HG03439 (cell line): Measurements from ENCODE around the gene LAMA5.

ENCODE experiments used
- ATAC-seq: cut with Tn5 transposase; IDR thresholded peaks from one replicate; pipeline ENCODE4 v1.9.1; 2021; ENCODE audit warnings: mild to moderate bottlenecking, moderate library complexity; ENCODE audit not compliant: unreplicated experiment

The LAMA5 gene

GRCh38 chr20:62367136-62367632 is at the start of gene LAMA5:
Gene LAMA5, minus strand, starts transcription at chr20:62367312. Its CDS starts 67 bp downstream, at chr20:62367245.
- ATAC-seq: no peak

- no peak for ATAC-seq
Measured at GRCh38 chr20:62415354-62416111, 48.4 kb upstream of the LAMA5 start.

DNA sequence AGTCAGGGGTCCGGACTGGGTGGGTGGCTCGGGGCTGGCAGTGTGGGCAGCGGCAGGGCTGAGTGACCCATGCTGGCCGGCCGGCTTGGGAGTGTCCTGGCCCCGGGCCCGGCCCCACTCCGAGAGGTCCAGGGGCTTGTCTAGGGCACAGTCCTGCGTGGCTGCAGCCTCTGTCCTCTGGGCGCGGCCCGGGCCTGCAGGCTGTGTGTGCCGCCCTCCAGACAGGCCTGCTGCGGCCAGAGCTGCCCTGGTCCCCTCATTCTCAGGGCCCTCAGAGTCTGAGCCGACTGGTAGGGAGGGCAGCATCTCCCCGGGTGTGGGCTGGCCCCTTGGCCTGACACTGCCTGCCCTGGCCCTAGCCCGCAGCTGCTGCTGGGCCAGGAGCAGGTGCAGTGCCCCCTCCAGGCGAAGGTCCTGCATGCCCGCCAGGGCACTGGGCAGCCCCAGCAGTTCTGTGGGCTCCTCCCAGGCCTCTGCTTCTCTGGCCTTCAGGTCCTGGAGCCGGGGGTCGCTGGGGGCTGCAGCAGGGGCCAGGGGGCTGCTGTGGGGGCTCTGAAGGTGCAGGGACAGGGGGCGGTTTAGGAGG is 46.9 kb upstream of the LAMA5 start:
- no peak for ATAC-seq

DNA sequence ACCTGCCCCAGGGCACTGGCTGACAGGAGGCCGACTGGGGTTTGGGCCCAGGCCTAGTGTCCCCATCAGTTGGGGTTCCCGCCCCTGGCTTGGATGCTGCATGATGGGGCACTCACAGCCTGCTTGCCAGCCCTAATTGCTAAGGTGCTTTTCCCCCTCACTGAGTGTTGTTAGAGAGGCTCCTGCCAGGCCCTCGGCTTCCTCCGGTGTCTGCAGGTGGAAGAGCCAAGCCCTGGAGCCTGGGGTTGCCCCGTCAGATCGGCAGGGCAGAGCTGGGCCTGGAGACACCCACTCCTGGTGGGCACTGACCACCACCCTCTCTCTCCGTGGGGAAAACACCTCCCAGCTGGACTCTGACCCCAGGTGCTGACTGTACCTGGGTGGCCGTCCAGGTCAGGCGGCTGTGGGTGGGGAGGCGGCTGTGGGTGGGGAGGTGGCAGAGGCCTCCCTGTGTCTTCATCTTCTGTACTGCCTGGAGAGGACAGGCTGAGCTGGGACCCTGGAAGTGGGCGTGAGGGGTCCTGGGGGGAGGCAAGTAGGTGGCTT is 46.0 kb upstream of the LAMA5 start:
- no peak for ATAC-seq

- ATAC-seq: no peak
Measured at GRCh38 chr20:62412194-62413024, 45.3 kb upstream of the LAMA5 start.

- ATAC-seq: no peak
Measured at GRCh38 chr20:62411479-62412193, 44.5 kb upstream of the LAMA5 start.

DNA sequence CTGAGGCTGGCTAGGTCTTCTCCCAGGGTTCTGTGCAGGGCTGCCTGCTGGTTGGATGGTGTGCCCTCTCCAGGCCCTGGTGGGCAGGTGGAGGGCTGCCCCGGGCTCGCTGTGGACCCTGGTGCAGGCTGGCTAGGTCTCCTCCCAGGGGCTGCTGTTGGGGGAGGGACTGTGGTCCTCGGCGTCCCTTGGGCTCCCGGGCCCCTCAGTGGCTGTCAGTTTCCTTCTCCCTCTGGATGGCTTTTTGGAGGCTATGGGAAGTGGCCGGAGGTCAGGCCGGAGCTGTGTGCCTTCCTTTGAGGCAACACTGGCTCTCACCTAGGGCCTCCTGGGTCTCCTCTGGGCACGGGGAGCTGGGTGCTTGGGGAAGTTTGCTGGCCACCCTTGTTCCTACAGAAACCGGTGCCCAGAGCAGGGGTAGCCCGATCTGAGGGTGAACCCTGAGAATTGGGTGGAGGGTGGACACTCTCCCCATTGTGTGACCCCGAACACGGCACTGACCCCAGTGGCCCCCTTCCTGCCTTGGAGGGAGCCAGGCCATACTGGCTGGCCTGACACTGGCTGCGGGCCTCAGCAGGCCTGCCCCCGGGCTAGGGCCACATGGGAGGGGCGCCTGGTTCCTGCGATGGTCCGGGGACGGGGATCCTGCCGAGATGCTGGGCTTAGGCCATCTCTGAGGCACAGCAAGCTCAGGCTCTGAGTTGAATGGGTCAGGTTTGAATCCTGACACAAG is 43.8 kb upstream of the LAMA5 start:
- ATAC-seq: no peak

DNA sequence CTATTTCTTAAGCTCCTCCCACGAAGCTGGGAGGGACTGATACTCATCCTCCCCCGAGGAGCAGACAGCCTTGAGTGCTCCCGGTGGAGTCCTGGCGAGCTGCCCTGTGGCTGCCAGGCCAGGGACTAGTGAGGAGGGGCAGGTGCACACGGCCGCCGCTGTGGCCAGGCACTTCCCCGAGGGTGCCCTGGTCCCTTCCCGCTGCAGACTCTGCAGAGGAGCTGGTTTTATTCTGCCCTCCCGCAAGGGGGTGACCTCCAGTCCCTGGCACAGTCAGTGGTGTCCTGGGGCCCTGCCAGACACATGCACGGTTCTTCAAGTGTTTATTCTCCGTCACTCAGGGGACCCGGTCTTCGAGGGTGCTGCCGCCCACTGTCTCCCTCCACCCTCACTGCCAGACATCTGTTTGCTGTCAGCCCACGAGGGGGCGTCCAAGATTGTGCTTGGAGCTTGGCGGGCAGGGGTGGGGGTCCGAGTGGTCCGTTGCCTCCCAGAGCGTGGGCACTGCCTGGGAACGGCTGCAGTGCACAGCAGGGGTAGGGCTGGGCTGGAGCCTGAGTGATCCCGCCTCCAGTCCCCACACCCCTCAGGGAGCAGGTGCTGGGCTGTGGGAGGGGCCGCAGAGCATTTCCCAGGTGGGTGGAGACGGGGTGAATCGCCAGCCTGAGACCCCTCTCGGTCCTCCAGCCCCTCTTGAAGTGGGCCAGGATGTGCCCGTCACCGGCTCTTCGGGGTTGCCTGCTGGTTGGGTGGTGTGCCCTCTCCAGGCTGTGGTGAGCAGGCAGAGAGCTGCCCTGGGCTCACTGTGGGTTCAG is 43.0 kb upstream of the LAMA5 start:
- ATAC-seq: no peak

DNA sequence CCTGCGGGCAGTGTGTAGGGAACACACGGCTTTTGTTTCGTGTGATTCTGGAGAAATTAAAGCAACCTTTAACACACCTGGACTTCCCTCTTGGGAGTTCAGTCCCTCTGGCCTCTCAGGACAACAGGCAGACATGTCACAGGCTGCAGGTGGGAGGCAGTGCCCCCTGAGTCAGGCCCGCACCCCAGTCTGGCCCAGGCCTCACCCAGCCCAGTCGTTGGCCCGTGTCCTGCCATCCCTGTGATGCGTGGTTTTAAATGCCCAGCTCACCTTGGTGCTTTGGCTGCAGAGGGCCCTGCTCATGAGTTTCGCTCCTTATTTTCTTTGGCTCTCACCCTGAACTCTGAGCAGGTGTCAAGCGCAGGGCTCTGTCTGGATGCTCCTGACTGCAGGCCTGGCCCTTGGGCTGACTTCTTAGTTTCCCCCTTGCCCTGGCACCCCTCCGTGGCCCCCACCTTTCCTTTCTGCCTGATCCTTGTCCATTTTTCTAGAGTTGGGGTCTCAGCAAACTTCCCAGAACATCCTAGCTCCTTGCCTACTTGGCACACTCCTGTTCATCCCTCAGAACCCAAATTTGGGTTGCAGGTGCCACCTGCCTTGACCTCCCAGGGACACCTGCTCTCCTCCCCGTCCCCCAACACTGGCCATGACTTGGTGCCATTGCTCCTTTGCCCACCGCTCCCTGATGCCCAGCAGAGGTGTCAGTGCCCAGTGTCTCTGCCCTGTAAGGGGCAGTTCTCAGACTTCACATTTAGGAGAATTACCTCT is 42.2 kb upstream of the LAMA5 start:
- no peak for ATAC-seq

- ATAC-seq: no peak
Measured at GRCh38 chr20:62408640-62409039, 41.5 kb upstream of the LAMA5 start.

DNA sequence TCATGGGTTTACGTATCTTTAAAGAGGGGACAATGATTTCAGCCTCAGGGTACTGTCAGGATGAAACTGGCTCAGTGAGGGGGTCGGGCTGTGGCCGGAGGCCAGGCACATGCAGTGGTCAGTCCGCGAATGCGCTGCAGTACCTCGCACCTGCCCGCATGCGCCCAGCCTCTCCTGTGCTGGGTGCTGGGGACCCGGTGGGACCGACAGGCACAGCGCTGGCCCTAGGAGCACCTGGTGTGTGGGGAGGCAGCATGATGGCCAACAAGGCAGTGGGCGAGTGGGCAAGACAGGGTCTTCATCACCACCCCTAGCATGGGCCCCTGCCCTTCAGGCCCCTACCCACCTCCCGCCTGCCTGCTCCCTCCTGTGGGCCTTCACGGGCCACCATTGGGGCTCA is 40.9 kb upstream of the LAMA5 start:
- no peak for ATAC-seq

DNA sequence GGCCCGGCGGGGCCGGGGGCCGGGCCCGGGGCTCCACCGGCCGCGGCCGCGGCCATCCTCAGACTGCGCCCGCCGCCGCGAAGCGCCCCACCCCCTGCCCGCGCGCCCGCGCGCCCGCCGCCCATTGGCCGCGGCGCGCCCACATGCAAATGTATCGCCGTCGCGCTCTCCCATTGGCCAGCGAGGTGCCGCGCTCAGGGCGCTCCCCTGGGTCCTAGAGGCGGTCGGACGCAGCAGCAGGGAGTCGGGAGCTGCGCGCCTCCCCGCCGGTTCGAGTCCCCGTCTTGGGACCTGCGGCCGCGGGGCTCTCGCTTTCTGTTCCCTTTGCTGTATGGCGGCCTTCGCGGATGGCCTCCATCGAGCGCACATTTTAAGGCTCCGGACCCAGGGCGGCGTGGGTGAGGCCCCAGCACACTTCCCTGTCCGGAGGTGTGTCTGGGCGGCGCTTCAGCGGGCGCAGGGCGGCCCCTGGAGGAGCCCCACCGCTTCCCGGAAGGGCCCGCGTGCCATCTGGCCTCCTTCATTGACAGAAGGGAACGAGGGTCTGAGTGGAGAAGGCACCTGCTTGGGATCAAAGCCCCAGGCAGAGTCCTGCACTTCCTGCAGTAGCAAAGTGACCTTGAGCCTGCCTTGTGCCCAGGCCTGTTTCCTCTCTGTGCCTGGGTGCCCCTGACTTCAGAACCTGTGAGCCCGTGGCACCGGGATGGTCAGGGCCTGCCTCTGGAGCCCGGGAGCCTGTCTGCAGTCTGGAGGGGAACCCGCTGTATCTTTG is 40.3 kb upstream of the LAMA5 start, which contains the start of gene CABLES2:
Gene CABLES2, minus strand, starts transcription at position 65 of the 772 bp plus-strand sequence. Its CDS starts 9 bp downstream, at position 56.
- ATAC-seq: peak; percentile 68

DNA sequence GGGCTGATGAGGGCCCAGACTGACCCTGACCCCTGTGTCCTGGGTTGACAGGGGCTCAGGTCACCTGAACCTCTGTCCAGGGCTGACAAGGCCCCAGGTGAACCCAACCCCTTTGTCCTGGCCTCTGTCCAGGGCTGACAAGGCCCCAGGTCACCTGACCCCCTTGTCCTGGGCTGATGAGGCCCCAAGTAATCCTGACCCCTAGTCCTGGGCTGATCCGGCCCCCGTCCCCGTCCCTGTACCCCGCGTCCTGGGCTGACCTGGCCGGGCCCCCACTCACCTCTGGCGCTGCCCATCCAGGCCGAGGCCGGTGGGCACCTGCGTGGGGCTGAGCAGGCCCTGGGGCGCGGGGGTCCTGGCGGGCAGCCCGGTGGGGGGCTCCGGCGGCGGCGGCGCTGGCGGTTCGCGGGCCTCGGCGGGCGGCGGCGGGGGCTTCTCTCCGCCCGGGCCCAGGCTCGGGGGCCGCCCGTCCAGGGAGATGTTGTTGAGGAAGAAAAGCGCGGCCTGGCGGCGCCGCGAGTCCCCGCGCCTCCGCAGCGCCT is 39.6 kb upstream of the LAMA5 start:
- no peak for ATAC-seq

DNA sequence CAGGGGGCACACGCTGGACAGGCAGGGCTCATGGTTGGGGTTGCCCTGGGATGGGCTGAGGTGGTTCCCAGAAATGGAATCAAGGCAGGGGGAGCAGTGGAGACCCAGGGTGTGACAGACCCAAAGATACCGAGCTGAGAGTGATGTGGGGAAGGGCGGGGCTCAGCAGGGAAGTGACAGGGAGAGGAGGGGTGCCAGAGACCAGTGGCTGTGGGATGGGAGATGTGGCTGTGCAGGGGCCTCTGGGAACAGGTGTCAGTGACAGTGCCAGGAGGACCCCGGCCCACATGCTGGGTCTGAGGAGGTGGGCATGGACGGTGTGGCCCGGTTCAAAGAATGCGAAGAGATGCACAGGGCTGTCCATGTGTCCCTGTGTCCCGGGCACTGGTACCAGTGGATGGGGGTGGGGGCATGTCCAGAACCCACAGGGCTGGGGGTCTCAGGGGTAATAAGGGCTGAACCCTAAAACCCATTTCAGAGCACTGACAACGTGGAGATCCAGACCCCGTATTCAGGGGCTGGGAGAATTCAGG is 38.9 kb upstream of the LAMA5 start:
- no peak for ATAC-seq

DNA sequence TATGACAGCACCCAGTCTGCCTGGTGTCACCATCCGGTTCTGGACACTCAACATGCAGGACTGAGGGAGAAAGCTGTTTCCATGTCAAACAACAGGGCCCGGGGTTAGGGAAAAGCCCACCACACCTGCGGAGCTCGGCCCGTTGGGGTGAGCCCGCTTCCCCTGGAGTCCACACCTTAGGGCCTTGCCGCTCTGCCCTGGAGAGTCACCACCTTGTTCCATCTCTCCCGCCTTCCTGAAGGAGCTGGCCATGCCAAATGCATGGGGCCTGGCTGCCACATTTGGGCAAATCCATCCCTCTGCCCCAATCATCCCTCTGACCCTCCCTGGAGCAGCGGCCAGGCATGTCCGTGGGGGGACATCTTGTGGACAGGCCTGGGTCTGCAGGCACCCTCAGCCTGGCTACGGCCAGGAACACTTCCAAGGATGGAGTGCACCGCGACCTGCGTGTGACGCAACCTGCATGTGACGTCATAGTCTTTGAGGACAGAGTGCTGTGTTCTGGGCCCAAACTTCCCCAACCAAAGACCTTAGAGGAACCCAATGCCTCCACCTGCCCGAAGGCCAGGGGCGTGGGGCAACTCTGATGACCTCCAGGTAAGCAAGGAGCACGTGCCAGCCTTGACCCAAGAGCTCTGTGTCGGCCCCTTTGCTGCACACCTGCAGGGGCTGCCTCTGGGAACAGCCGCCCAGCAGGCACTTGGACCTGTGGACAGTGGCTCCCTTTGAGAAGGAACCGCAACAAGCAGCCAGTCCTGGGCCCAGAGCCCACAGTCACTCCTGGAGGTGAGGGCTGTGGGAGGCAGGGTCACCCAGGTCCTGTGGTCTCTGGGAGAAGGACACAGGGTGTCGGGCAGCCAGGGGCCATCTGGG is 38.2 kb upstream of the LAMA5 start:
- ATAC-seq: no peak

- no peak for ATAC-seq
Measured at GRCh38 chr20:62404761-62405107, 37.6 kb upstream of the LAMA5 start.
